ENCODE measurements around the gene SAAL1.

DNA sequence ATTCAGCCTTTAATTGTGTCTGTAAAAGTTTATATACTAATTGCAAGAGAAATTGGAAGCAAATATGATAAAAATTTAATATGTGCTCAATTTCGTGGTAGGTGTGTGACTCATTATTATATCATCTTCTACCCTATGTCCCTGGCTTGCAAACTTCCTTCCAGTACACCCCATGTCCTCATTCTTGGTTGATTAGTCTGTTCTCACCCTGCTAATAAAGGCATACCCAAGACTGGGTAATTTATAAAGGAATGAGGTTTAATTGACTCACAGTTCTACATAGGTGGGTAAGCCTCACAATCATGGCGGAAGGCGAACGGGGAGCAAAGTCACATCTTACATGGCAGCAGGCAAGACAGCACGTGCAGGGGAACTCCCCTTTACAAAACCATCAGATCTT is 38.4 kb upstream of the SAAL1 start:
- TF ChIP-seq, protein P1, sequence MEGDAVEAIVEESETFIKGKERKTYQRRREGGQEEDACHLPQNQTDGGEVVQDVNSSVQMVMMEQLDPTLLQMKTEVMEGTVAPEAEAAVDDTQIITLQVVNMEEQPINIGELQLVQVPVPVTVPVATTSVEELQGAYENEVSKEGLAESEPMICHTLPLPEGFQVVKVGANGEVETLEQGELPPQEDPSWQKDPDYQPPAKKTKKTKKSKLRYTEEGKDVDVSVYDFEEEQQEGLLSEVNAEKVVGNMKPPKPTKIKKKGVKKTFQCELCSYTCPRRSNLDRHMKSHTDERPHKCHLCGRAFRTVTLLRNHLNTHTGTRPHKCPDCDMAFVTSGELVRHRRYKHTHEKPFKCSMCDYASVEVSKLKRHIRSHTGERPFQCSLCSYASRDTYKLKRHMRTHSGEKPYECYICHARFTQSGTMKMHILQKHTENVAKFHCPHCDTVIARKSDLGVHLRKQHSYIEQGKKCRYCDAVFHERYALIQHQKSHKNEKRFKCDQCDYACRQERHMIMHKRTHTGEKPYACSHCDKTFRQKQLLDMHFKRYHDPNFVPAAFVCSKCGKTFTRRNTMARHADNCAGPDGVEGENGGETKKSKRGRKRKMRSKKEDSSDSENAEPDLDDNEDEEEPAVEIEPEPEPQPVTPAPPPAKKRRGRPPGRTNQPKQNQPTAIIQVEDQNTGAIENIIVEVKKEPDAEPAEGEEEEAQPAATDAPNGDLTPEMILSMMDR (conservative IDR thresholded peaks at IDR 0.05 in 1 of 2, IDR thresholded peaks at IDR 0.05 in 1 of 2; ENCODE audit: extremely low read depth in 1 of 2, insufficient read depth in 1 of 2, low read depth in 1 of 2, low read length in 2 of 2): no peak
- no peak for TF ChIP-seq EZH2 (IDR thresholded peaks at IDR 0.05; ENCODE audit: borderline replicate concordance, low read length)

Measured in mammary epithelial cell (primary cell).